ENCODE results near the gene MYO5C.

Gene MYO5C

DNA sequence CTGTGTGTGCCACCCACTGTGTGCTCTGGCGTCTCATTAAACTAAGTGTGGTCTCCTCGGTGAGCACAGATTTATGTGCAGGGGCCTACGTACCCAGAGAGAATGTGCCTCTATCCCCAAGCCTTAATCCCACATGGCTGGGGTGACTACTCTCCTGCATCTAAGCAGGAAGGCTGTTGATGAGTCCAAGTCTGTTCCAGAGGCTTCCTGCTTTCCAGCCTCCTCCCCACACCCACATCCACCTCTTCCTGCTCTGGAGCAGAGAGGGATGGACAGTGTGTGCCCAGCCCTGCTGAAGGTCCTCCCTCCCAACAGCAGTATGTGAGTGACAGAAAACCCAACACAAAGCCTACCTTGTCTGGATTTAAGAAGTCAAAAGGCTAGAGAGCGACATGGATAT, 144.3 kb downstream of the MYO5C start:
- Histone ChIP-seq H3K36me3 (no peaks in the 10 kb centered on the region), H3K4me1 (ENCODE audit: control insufficient read depth in 1 of 2, insufficient read depth in 1 of 2, low read depth in 1 of 2, low read length in 1 of 2) (peaks cover 0 to 2% of the 10 kb centered on the region in 2 experiments), H3K27ac (no peak overlapping the region), H3K27me3 (no peaks in the 10 kb centered on the region), H3K9me3 (no peaks in the 10 kb centered on the region), H3K4me3 (ENCODE audit: low read depth in 1 of 2, low read length in 1 of 2) (no peak overlapping the region)
- TF ChIP-seq, protein P1, sequence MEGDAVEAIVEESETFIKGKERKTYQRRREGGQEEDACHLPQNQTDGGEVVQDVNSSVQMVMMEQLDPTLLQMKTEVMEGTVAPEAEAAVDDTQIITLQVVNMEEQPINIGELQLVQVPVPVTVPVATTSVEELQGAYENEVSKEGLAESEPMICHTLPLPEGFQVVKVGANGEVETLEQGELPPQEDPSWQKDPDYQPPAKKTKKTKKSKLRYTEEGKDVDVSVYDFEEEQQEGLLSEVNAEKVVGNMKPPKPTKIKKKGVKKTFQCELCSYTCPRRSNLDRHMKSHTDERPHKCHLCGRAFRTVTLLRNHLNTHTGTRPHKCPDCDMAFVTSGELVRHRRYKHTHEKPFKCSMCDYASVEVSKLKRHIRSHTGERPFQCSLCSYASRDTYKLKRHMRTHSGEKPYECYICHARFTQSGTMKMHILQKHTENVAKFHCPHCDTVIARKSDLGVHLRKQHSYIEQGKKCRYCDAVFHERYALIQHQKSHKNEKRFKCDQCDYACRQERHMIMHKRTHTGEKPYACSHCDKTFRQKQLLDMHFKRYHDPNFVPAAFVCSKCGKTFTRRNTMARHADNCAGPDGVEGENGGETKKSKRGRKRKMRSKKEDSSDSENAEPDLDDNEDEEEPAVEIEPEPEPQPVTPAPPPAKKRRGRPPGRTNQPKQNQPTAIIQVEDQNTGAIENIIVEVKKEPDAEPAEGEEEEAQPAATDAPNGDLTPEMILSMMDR (IDR thresholded peaks at IDR 0.05): no peak

DNA sequence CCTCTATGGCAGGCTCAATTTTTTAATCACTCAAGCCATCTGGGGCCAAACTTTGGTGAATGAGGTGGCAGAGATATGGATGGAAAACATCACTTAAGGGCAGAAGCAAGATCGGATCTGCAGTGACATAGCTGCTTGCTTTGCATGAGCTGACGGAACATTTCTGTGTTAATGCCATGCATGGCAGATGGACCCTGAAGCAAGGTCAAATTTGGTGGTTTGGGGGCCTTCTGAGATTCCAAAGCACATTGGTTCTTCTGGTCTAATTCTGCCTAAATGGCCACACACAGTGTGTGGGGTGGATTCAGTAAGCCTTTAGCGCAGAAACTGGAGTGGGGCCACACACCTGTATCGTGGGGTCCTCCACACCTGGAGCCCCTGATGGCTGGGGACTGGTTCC, 144.7 kb downstream of the MYO5C start:
- H3K27me3 ChIP-seq: no peaks in the 10 kb centered on the region
- H3K9me3 ChIP-seq: no peaks in the 10 kb centered on the region
- no peaks in the 10 kb centered on the region for H3K36me3 ChIP-seq
- H3K27ac ChIP-seq: no peak overlapping the region
- TF ChIP-seq, protein P1 (IDR thresholded peaks at IDR 0.05): no peak
- H3K4me1 ChIP-seq (ENCODE audit: control insufficient read depth in 1 of 2, insufficient read depth in 1 of 2, low read depth in 1 of 2, low read length in 1 of 2): no peaks in the 10 kb centered on the region
- H3K4me3 ChIP-seq (ENCODE audit: low read depth in 1 of 2, low read length in 1 of 2): no peak overlapping the region

- Histone ChIP-seq H3K9me3 (no peaks in the 10 kb centered on the region), H3K4me3 (ENCODE audit: low read depth in 1 of 2, low read length in 1 of 2) (no peak overlapping the region), H3K27me3 (no peaks in the 10 kb centered on the region), H3K36me3 (no peaks in the 10 kb centered on the region), H3K4me1 (ENCODE audit: control insufficient read depth in 1 of 2, insufficient read depth in 1 of 2, low read depth in 1 of 2, low read length in 1 of 2) (no peaks in the 10 kb centered on the region), H3K27ac (no peak overlapping the region)
- TF ChIP-seq, protein P1 (IDR thresholded peaks at IDR 0.05): no peak
Observed at GRCh38 chr15:52150043-52150825, 145.4 kb downstream of the MYO5C start.

DNA sequence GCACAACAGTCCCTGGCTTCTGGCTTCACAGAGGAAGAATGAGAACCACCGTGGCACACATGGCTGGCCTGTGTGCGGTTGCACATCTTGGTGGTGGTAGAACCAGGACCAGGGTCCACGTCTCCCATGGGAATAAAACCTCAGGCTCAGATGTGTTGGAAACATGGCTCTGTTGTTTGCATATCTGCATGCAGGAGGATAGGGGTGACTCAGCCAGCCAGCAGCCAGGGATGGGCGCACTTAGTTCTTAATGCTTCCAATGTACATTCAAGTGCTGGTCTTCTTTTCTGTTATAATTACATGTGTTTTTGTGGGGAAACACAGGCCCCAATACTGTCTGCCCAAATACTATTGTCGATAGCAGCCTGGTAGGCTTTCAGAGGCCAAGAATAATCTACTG, 147.2 kb downstream of the MYO5C start:
- no peak overlapping the region for H3K27ac ChIP-seq
- no peaks in the 10 kb centered on the region for H3K9me3 ChIP-seq
- H3K27me3 ChIP-seq: no peaks in the 10 kb centered on the region
- H3K4me3 ChIP-seq (ENCODE audit: low read depth in 1 of 2, low read length in 1 of 2): no peak overlapping the region
- no peaks in the 10 kb centered on the region for H3K36me3 ChIP-seq
- no peaks in the 10 kb centered on the region for H3K4me1 ChIP-seq (ENCODE audit: control insufficient read depth in 1 of 2, insufficient read depth in 1 of 2, low read depth in 1 of 2, low read length in 1 of 2)
- TF ChIP-seq, protein P1 (IDR thresholded peaks at IDR 0.05): no peak

DNA sequence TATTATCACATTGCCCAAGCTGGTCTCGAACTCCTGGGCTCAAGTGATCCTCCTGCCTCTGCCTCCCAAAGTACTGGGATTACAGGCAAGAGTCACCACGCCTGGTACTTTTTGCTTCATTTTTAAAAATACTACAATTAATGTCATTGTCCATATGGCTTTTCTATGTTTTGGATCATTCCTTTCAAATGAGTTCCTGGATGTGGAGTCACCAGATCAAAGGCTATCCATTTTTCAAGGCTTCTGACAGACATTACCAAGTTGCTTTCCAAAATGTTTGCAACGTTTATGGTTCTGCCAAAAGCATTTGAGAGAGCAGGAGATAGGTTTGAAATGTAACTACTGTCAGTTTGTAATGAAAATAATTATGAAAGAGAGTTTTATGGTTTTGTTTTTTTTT, 148.8 kb downstream of the MYO5C start:
- no peak overlapping the region for H3K4me3 ChIP-seq (ENCODE audit: low read depth in 1 of 2, low read length in 1 of 2)
- H3K4me1 ChIP-seq (ENCODE audit: control insufficient read depth in 1 of 2, insufficient read depth in 1 of 2, low read depth in 1 of 2, low read length in 1 of 2): no peaks in the 10 kb centered on the region
- no peaks in the 10 kb centered on the region for H3K9me3 ChIP-seq
- no peaks in the 10 kb centered on the region for H3K27me3 ChIP-seq
- no peaks in the 10 kb centered on the region for H3K36me3 ChIP-seq
- TF ChIP-seq, protein P1 (IDR thresholded peaks at IDR 0.05): no peak
- H3K27ac ChIP-seq: no peak overlapping the region
